Fibroblast of skin of left quadriceps (primary cell): Measurements from ENCODE around the gene KIF6.

ENCODE experiments used
- DNase-seq, 2 experiments: peaks; one replicate each; pipeline ENCODE4 v3.0.0-alpha.2; 2013; ENCODE audit warnings: low read depth in 2 of 2

The KIF6 gene

GRCh38 chr6:39319621-39320362 is 405.4 kb downstream of the KIF6 start:
- DNase-seq, result no peak

- DNase-seq, result no peak
Measured at GRCh38 chr6:39317256-39317655, 408.0 kb downstream of the KIF6 start.

GRCh38 chr6:39314273-39314795 is 410.9 kb downstream of the KIF6 start, which contains the start of gene KCNK17:
KCNK17 (minus strand) TSS chr6:39314419; CDS start chr6:39314320, 99 bp downstream.
- DNase-seq, result no peak

DNA sequence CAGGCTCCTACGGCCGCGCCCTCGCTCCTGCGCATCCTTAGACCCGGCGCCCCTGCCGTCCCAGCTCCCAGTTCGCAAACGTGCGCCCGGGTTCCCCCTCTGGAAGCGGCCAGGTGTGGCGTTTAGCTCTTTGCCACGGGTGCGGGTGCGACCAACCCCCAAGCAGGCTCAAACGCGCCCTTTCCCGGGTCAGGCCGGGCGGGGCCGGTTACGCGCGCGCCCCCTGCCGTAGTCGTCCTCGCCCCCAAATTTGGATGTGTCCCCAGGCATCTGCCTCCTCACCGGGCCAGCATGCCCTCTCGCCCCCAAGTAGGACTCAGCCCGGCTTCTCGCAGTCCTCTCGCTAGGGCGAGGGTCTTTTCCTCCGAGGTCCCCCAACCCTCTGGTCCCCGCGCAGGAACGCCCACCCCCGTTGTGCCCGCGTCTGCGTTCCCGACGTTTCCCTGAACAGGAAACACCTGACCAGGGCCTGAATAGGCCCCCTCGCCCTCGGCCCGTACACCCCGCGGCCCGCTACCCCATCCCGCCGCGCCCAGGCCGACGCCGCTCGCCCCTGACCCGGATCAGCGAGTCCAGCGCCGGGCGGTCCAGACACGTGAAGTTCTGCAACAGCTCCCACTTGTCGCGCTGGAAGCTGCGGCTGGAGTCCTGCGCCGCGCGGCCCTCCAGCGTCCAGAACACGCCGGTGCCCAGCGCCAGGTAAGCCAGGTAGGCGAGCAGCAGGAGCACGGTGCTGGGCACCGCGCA is 411.5 kb downstream of the KIF6 start:
- no peak for DNase-seq

- no peak for DNase-seq
Measured at GRCh38 chr6:39312912-39313525, 412.2 kb downstream of the KIF6 start.

- DNase-seq, result no peak
Measured at GRCh38 chr6:39310542-39310941, 414.7 kb downstream of the KIF6 start.

- DNase-seq, result peak; percentile 29 to 33
Measured at GRCh38 chr6:39309942-39310531, 415.2 kb downstream of the KIF6 start.

DNA sequence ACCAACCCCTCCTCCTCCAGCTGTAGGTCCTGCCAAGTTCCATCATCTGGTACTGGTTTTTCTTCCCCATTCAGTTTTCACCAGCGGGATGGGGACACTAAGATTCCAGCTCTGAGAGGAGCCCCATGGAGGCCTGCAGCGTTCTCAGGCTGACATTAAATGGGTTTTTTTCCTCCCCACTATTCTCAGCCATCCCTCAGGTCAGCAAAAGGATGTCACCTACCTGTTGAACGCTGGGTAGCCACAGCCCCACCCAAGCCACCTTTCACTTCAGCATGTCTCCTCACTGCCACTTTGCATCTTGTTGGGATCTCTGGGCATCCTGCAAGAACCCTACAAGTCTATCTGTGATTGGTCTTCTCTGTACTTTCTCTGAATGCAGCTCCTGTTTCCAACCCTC is 417.7 kb downstream of the KIF6 start:
- DNase-seq, result no peak

- no peak for DNase-seq
Measured at GRCh38 chr6:39304951-39305350, 420.3 kb downstream of the KIF6 start.

DNA sequence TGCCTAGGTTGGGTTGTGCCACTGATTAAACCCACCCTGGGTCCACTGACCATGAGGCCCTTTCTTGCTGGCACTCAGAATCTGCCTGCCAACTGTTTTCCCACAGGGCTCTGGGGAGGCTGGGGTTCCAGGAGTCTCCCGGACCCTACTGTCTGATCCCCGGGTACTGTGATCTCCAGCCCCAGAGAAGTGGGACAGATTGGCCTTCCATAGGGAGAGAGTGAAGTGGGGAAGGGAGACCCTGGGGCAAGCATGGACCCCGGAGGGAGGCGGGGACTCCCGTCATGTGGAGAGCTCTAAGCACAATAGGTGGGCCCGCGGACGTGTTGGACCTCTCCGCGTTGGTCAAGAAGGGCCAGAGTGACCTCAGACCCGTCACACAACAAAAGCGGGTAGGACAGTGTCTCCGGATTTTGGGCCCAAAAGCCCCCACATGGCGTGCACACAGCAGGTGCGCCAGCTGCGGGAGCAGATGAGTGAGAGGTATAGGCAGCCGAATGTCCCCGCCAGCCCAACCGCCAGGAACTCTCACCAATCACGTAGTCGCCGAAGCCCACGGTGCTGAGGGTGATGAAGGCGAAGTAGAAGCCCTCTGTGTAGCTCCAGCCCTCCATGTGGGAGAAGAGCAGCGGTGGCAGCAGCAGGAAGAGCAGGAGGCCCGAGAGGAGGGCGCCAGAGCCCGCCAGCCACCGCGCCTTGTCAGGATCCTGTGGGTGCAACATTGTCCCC is 421.6 kb downstream of the KIF6 start:
- DNase-seq, result no peak

- DNase-seq, result peak; percentile 17 to 20
Measured at GRCh38 chr6:39302669-39303424, 422.4 kb downstream of the KIF6 start.

DNA sequence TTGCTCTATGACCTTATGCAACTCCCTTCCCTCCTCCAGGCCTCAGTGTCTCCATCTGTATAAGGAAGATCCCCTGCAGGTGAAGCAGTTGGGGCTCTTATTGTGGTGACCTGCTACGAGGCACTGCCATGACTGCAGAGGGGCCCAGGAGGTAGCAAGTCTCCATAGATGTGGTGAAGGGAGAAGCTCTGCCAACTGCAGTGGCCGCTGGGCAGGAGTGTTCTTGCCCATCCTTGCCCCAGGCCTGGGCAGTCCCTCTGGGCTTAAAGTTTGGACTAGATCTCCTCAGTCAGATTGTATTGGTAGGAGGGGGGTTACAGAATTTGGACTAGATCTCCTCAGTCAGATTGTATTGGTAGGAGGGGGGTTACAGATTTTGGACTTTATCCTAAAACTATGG is 423.2 kb downstream of the KIF6 start:
- no peak for DNase-seq

DNA sequence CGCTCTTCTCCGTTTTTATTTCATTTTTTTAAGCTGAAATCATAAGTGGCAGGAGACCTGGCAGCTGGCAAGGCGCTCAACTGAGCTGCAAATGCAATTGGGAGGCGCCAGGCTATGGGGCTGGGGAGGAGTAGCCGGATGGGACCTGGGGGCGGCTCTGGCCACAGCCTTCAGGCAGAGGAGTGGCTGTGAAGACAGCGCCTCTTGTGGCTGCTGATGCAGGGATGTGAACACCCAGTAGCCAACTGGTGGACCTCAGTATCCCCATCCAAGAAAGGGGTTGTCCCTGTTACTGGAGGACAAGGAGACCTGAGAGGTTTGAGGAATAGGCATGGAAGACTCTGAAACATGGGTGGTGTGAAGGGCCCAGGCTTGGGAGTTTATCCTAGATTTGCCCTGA is 423.6 kb downstream of the KIF6 start:
- DNase-seq, result no peak

DNA sequence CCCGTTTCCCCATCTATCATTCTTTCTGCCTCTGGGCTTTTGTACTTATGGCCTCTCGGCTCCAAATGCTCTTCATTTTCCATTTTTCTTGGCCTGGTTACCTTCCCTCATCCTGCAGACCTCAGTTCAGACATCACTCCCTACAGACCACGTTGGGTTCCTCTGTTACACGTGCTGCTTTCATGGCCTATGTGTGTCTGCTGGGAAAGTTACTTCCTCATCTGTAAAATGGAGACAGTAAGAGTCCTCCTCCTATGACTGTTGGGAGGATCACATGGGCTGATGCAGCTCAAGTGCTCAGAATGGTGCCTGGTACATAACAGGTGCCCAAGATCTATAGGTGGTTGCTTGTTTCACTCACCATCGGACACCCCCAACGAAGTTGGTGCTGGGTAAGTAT is 424.5 kb downstream of the KIF6 start:
- no peak for DNase-seq

- no peak for DNase-seq
Measured at GRCh38 chr6:39298061-39298460, 427.1 kb downstream of the KIF6 start.

GRCh38 chr6:39296745-39297640 is 428.2 kb downstream of the KIF6 start:
- no peak for DNase-seq

- DNase-seq, result no peak
Measured at GRCh38 chr6:39295611-39296011, 429.6 kb downstream of the KIF6 start.

DNA sequence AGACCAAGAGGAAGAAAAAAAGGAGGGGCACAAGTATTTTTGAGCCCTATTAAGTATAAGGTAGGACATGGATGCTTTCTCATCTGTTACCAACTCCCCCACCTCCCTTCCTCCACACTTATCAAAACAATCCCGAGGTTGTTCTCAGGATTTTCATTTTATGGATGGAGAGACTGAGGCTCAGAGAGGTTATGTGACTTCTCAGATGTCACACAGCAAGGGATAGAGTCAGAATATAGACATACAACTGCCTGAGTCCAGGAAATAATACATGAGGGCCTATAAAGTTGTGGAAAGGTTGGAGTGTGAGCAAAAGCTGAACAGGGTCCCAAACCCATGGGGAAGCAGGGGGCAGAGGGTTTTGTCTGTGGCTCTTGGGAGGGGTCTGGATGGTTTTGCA is 430.3 kb downstream of the KIF6 start:
- no peak for DNase-seq

GRCh38 chr6:39294133-39294532 is 431.1 kb downstream of the KIF6 start:
- DNase-seq, result no peak

DNA sequence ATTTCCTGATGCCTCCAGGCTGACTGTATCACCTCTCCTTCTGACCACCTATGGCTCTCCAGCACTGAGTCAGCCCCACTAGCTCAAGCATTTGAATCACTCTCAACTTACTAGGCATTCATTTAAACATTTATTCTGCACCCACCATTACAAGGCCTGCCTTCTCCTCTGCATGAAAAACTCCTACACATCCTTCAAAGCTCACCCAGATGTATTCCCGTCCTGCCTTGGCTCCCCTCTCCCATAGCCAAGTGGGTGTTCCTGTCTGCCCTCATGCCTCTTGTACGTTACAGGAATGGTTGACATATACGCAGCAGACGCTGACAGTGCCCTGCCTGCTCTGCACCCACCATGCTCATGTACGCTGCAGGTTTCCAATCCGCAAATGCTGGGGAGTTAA is 432.6 kb downstream of the KIF6 start:
- DNase-seq, result no peak
